Keratinocyte (primary cell): ENCODE measurements around the gene G3BP1. TPM values are rescaled to one million over a fixed set of nuclear protein-coding genes. Genes with fewer than 3 reads are reported as not detected.

Experiments used
- DNase-seq: peaks from one replicate; pipeline ENCODE4 v3.0.0-alpha.2; 2011; ENCODE audit warnings: low read depth, missing footprints, low spot score
- FAIRE-seq: peaks from 2 replicates; lab custom pipeline; 2011; peaks lifted over from hg19 to GRCh38; lab: Jason Lieb, UNC
- H2AFZ ChIP-seq: 2 replicates; pipeline ENCODE4 v1.6.0; 2012; ENCODE audit warnings: low read length, control low read depth, inconsistent platforms; ENCODE audit not compliant: control insufficient read depth
- H3K27ac ChIP-seq: 2 replicates; pipeline ENCODE4 v1.5.1; 2011; ENCODE audit warnings: low read length; ENCODE audit not compliant: control insufficient read depth, insufficient read depth
- H3K27me3 ChIP-seq: 3 replicates; pipeline ENCODE4 v1.6.0; 2011; ENCODE audit warnings: low read length; ENCODE audit not compliant: control insufficient read depth, insufficient read depth; ENCODE audit errors: extremely low read depth
- H3K36me3 ChIP-seq, 2 experiments: 2 replicates in 1 of 2; 3 replicates in 1 of 2; pipeline ENCODE4 v1.5.1; 2011; ENCODE audit warnings: low read length in 2 of 2, mild to moderate bottlenecking in 1 of 2; ENCODE audit not compliant: control insufficient read depth in 2 of 2, insufficient read depth in 2 of 2; ENCODE audit errors: extremely low read depth in 1 of 2
- H3K4me1 ChIP-seq: 3 replicates; pipeline ENCODE4 v1.5.1; 2011; ENCODE audit warnings: low read length; ENCODE audit not compliant: control insufficient read depth, insufficient read depth; ENCODE audit errors: extremely low read depth
- H3K4me2 ChIP-seq: 3 replicates; pipeline ENCODE4 v1.6.0; 2011; ENCODE audit warnings: low read depth, low read length; ENCODE audit not compliant: control insufficient read depth, insufficient read depth; ENCODE audit errors: extremely low read depth
- H3K4me3 ChIP-seq, 3 experiments: fragments of 200-600 bp in 1 of 3; sonication (generic) in 1 of 3; 2 replicates in 2 of 3; 3 replicates in 1 of 3; pipeline ENCODE4 v1.5.1; 2011 to 2016; ENCODE audit warnings: low read length in 3 of 3, mild to moderate bottlenecking in 3 of 3, control low read depth in 2 of 3, inconsistent platforms in 1 of 3, low read depth in 1 of 3, mixed read lengths in 1 of 3, mixed run types in 1 of 3, moderate library complexity in 1 of 3; ENCODE audit not compliant: control insufficient read depth in 2 of 3, insufficient read depth in 2 of 3; ENCODE audit errors: extremely low read depth in 1 of 3
- H3K79me2 ChIP-seq: 2 replicates; pipeline ENCODE4 v1.6.0; 2012; ENCODE audit warnings: low read length; ENCODE audit not compliant: control insufficient read depth, insufficient read depth
- H3K9ac ChIP-seq: 3 replicates; pipeline ENCODE4 v1.6.0; 2011; ENCODE audit warnings: low read length; ENCODE audit not compliant: control insufficient read depth, insufficient read depth; ENCODE audit errors: extremely low read depth
- H3K9me1 ChIP-seq: 3 replicates; pipeline ENCODE4 v1.6.0; 2011; ENCODE audit warnings: low read length; ENCODE audit not compliant: control insufficient read depth, insufficient read depth; ENCODE audit errors: extremely low read depth
- H3K9me3 ChIP-seq: 2 replicates; pipeline ENCODE4 v1.5.1; 2012; ENCODE audit warnings: low read depth, low read length; ENCODE audit not compliant: control insufficient read depth
- H4K20me1 ChIP-seq: 3 replicates; pipeline ENCODE4 v1.6.0; 2011; ENCODE audit warnings: low read length; ENCODE audit not compliant: control insufficient read depth, insufficient read depth; ENCODE audit errors: extremely low read depth
- CTCF ChIP-seq, 3 experiments: IDR thresholded peaks in 1 of 3; conservative IDR thresholded peaks in 1 of 3; optimal IDR thresholded peaks in 1 of 3; 2 replicates in 2 of 3; 3 replicates in 1 of 3; pipeline versions ENCODE3 to v1.5.1; 2011; ENCODE audit warnings: low read length in 3 of 3, mild to moderate bottlenecking in 3 of 3, moderate library complexity in 2 of 3, control low read depth in 1 of 3, inconsistent platforms in 1 of 3; ENCODE audit not compliant: insufficient read depth in 2 of 3; ENCODE audit errors: extremely low read depth in 1 of 3
- EZH2 ChIP-seq: IDR thresholded peaks from one replicate; pipeline ENCODE4 v1.6.1; 2012; ENCODE audit warnings: inconsistent platforms, mild to moderate bottlenecking, low read length, moderate library complexity
- dilution Hi-C: fragments of 300-500 bp; cut with MboI; formaldehyde crosslinking; loops from one replicate; pipeline ENCODE4 v1.7.0; 2020; ENCODE audit warnings: low sequenced_read_pairs; ENCODE audit not compliant: extremely low pct_ligation_motif_present
- polyA plus RNA-seq, 5 experiments: library from polyadenylated mRNA; depleted of rRNA in 3 of 5; stranded (reverse) in 3 of 5; stranded (forward) in 1 of 5; unstranded in 1 of 5; fragments of >200 nt; gene quantifications; 1 replicate in 1 of 5; 2 replicates in 3 of 5; 3 replicates in 1 of 5; pipeline versions ENCODE4 v1.2.1 to v1.2.3, GENCODE V29; 2011 to 2012; ENCODE audit warnings: missing spikeins in 2 of 5, low read depth in 1 of 5, low replicate concordance in 1 of 5

Gene G3BP1
- polyA plus RNA-seq, 1 donor (not counting 4 experiments of a cell fraction or from before 2014, with no cell fraction given) = 137 TPM

- Histone ChIP-seq H3K9me3 (no peaks in the 10 kb centered on the region), H3K27ac (no peak overlapping the region), H3K4me3 (no peak overlapping the region), H3K9me1 (no peaks in the 10 kb centered on the region), H2AFZ (no peak overlapping the region), H3K79me2 (peaks cover 66% of the 10 kb centered on the region), H3K4me2 (no peak overlapping the region), H3K27me3 (no peaks in the 10 kb centered on the region), H4K20me1 (no peaks in the 10 kb centered on the region), H3K9ac (no peak overlapping the region), H3K4me1 (peaks cover 10% of the 10 kb centered on the region), H3K36me3 (peaks cover 6 to 9% of the 10 kb centered on the region in 2 experiments)
- FAIRE-seq (no peak), DNase-seq (no peak)
- TF ChIP-seq EZH2 (no peak), CTCF (optimal IDR thresholded peaks at IDR 0.05 in 1 of 3, IDR thresholded peaks at IDR 0.05 in 1 of 3, conservative IDR thresholded peaks at IDR 0.05 in 1 of 3; ENCODE audit: extremely low read depth in 1 of 3, insufficient read depth in 2 of 3, low read length in 3 of 3) (no peak)
- dilution Hi-C loops = no loop called here
Measured at GRCh38 chr5:151751091-151751490, 20.7 kb upstream of the G3BP1 start.

GRCh38 chr5:151751593-151751992 lies 20.2 kb upstream of the G3BP1 start:
- no peak for DNase-seq
- no peak for FAIRE-seq
- Histone ChIP-seq H3K9me1 (no peaks in the 10 kb centered on the region), H3K9ac (no peak overlapping the region), H3K4me2 (no peak overlapping the region), H4K20me1 (no peaks in the 10 kb centered on the region), H2AFZ (no peak overlapping the region), H3K79me2 (peaks cover 71% of the 10 kb centered on the region), H3K4me1 (peaks cover 5% of the 10 kb centered on the region), H3K9me3 (no peaks in the 10 kb centered on the region), H3K27me3 (no peaks in the 10 kb centered on the region), H3K27ac (no peak overlapping the region), H3K4me3 (no peak overlapping the region), H3K36me3 (peaks cover 6 to 9% of the 10 kb centered on the region in 2 experiments)
- dilution Hi-C loops = no loop called here
- TF ChIP-seq EZH2 (no peak), CTCF (optimal IDR thresholded peaks at IDR 0.05 in 1 of 3, IDR thresholded peaks at IDR 0.05 in 1 of 3, conservative IDR thresholded peaks at IDR 0.05 in 1 of 3; ENCODE audit: extremely low read depth in 1 of 3, insufficient read depth in 2 of 3, low read length in 3 of 3) (no peak)
